Mesothelial cell of epicardium (in vitro differentiated cells): ENCODE results near the gene C9orf85. TPM values are rescaled to one million over a fixed set of nuclear protein-coding genes. Genes with fewer than 3 reads are reported as not detected.
A peak's percentile ranks its signal among the peaks of the same experiment; 100 is the strongest.

Source experiments
- DNase-seq, 2 experiments: peaks; one replicate each; pipeline ENCODE4 v3.0.0; 2021; ENCODE audit warnings: low spot score in 2 of 2; ENCODE audit not compliant: unreplicated experiment in 2 of 2
- H3K27ac Mint-ChIP-seq: 2 replicates; pipeline ENCODE4 v1.8.0; 2021; ENCODE audit warnings: mixed read lengths
- H3K27me3 Mint-ChIP-seq: 2 replicates; pipeline ENCODE4 v1.8.0; 2021; ENCODE audit warnings: low read depth, mixed read lengths
- H3K36me3 Mint-ChIP-seq: 2 replicates; pipeline ENCODE4 v1.8.0; 2021; ENCODE audit warnings: mixed read lengths
- H3K4me1 Mint-ChIP-seq: 2 replicates; pipeline ENCODE4 v1.8.0; 2021; ENCODE audit warnings: mixed read lengths
- H3K4me3 Mint-ChIP-seq: 2 replicates; pipeline ENCODE4 v1.8.0; 2021; ENCODE audit warnings: mild to moderate bottlenecking, moderate library complexity, mixed read lengths
- H3K9me3 Mint-ChIP-seq: 2 replicates; pipeline ENCODE4 v1.8.0; 2021; ENCODE audit warnings: mixed read lengths
- CTCF ChIP-seq: fragments of 200-600 bp; sonication (generic); IDR thresholded peaks from one replicate; pipeline ENCODE4 v1.5.0; 2021; ENCODE audit warnings: antibody characterized with exemption; ENCODE audit not compliant: unreplicated experiment
- total RNA-seq: library from RNA; stranded (reverse); gene quantifications from 3 replicates; pipeline ENCODE4 v1.2.1, GENCODE V29; 2021

C9orf85 gene
- total RNA-seq, 1 donor from 2014 or later = 15.2 TPM

DNA sequence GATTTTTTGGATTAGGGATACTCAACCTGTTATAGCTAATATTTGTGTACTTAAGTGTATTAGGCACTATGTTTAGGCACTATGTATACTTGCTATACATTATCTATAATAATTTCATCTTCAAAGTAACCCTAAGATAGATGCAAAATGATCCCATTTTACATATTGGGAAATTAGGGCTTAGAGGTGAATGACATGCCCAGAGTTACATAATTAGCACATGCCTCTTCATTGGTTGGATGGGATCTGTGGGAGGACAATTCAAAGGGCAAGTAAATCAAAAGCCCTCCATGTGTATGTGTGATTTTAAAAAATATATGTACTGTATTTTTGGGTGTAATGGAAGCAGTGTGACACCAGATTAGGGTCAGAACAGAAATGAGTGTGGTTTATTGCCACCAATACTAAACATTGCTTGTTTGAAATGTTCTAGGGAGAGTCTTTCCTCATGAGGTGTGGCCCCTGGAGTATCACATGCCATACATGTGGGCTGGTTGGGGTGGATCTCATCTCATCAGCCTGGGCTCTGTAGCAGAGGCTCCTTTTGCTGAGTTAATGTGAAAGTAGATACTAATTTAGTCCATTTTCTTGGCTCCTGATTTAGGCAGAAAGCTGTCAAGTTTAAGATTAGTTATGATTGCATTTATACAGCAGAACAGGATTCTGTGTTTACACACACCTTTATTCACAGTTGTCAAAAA is 5.5 kb downstream of the C9orf85 start:
- Mint-ChIP-seq H3K4me1 (peaks cover 35% of the 10 kb centered on the region), H3K27me3 (no peaks in the 10 kb centered on the region), H3K9me3 (no peaks in the 10 kb centered on the region), H3K36me3 (peaks cover 8% of the 10 kb centered on the region), H3K4me3 (no peak overlapping the region), H3K27ac (no peak overlapping the region)
- DNase-seq = no peak
- TF ChIP-seq CTCF = no peak

- no peak for TF ChIP-seq CTCF
- Mint-ChIP-seq H3K27me3 (no peaks in the 10 kb centered on the region), H3K4me1 (peaks cover 25% of the 10 kb centered on the region), H3K9me3 (no peaks in the 10 kb centered on the region), H3K4me3 (no peak overlapping the region), H3K36me3 (peaks cover 9% of the 10 kb centered on the region), H3K27ac (no peak overlapping the region)
- no peak for DNase-seq
Observed at GRCh38 chr9:71918419-71918818, 7.0 kb downstream of the C9orf85 start.

- peak overlapping the region; percentile 89 for H3K27ac Mint-ChIP-seq
- H3K4me1 Mint-ChIP-seq = peaks cover 13% of the 10 kb centered on the region
- H3K36me3 Mint-ChIP-seq = peaks cover 10% of the 10 kb centered on the region
- no peak for TF ChIP-seq CTCF
- H3K27me3 Mint-ChIP-seq = no peaks in the 10 kb centered on the region
- H3K4me3 Mint-ChIP-seq = no peak overlapping the region
- DNase-seq = no peak
- H3K9me3 Mint-ChIP-seq = no peaks in the 10 kb centered on the region
Observed at GRCh38 chr9:71920456-71921189, 9.2 kb downstream of the C9orf85 start.

DNA sequence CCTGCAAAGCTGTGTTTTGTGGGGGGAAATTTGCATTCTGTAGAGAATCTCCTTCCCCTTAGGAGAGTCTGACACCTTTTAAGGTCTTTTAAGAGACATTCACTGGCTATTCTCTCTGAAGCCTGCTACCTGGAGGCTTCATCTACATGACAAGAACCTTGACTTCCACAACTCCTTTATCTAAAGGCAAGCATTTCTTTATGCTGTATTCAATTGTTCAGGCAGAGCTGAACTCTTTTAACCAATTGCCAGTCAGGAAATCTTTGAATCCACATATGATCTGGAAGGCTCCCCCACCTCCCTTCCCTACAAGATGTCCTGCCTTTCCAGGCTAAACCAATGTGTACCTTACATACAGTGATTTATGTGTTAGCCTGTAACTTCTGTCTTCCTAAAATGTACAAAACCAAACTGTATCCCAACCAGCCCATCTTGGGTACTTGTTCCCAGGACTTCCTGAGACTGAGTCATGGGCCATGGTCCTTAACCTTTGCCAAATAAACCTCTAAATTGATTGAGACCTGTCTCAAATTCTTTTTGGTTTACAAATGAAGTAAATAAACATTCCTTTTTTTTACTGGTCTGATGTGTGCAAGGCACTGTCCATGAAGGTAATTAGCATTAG is 9.9 kb downstream of the C9orf85 start:
- no peak for DNase-seq
- Mint-ChIP-seq H3K4me1 (peaks cover 13% of the 10 kb centered on the region), H3K4me3 (no peak overlapping the region), H3K9me3 (no peaks in the 10 kb centered on the region), H3K27me3 (no peaks in the 10 kb centered on the region), H3K36me3 (peaks cover 10% of the 10 kb centered on the region), H3K27ac (peak overlapping the region; percentile 89)
- TF ChIP-seq CTCF = no peak

GRCh38 chr9:71924576-71924975 is 13.1 kb downstream of the C9orf85 start:
- no peaks in the 10 kb centered on the region for H3K9me3 Mint-ChIP-seq
- no peak overlapping the region for H3K27ac Mint-ChIP-seq
- H3K4me1 Mint-ChIP-seq = peaks cover 28% of the 10 kb centered on the region
- no peak overlapping the region for H3K4me3 Mint-ChIP-seq
- H3K27me3 Mint-ChIP-seq = no peaks in the 10 kb centered on the region
- no peak for DNase-seq
- peaks cover 2% of the 10 kb centered on the region for H3K36me3 Mint-ChIP-seq
- TF ChIP-seq CTCF = no peak
